OCI-LY1 (cell line): ENCODE results near the gene SIVA1.

Source experiments
- H2AFZ ChIP-seq: fragments of 200-600 bp; sonication (generic), shearing (Covaris generic); 2 replicates; pipeline ENCODE4 v1.6.0; 2014; ENCODE audit warnings: antibody characterized with exemption, mild to moderate bottlenecking, low read length
- H3F3A ChIP-seq: fragments of 200-600 bp; sonication (generic), shearing (Covaris generic); 2 replicates; pipeline ENCODE4 v1.6.0; 2014; ENCODE audit warnings: mild to moderate bottlenecking, antibody characterized with exemption, low read length, moderate library complexity; ENCODE audit not compliant: insufficient read depth
- H3K27ac ChIP-seq: fragments of 200-600 bp; sonication (generic); 2 replicates; pipeline ENCODE4 v1.5.1; 2014; ENCODE audit warnings: low read length, mixed run types, mild to moderate bottlenecking, low read depth; ENCODE audit not compliant: poor library complexity, severe bottlenecking
- H3K27me3 ChIP-seq: fragments of 200-600 bp; sonication (generic); 2 replicates; pipeline ENCODE4 v1.6.0; 2014; ENCODE audit warnings: antibody characterized with exemption, mild to moderate bottlenecking, low read length, moderate library complexity; ENCODE audit not compliant: insufficient read depth
- H3K36me3 ChIP-seq: fragments of 200-600 bp; sonication (generic); 2 replicates; pipeline ENCODE4 v1.6.1; 2014; ENCODE audit warnings: mild to moderate bottlenecking, antibody characterized with exemption, low read length, moderate library complexity, mixed read lengths; ENCODE audit not compliant: insufficient read depth
- H3K4me1 ChIP-seq: fragments of 200-600 bp; sonication (generic); 2 replicates; pipeline ENCODE4 v1.5.1; 2014; ENCODE audit warnings: mild to moderate bottlenecking, low read length, moderate library complexity; ENCODE audit not compliant: insufficient read depth, severe bottlenecking
- H3K4me2 ChIP-seq: fragments of 200-600 bp; sonication (generic), shearing (Covaris generic); 2 replicates; pipeline ENCODE4 v1.6.1; 2014; ENCODE audit warnings: low read length
- H3K4me3 ChIP-seq: fragments of 200-600 bp; sonication (generic); 2 replicates; pipeline ENCODE4 v1.5.1; 2014; ENCODE audit warnings: low read length, low read depth, mild to moderate bottlenecking, mixed read lengths; ENCODE audit not compliant: poor library complexity, severe bottlenecking
- H3K79me2 ChIP-seq: fragments of 200-600 bp; shearing (Covaris generic); 2 replicates; pipeline ENCODE4 v1.6.1; 2016; ENCODE audit warnings: mixed run types, low read length, mixed read lengths; ENCODE audit not compliant: insufficient read depth
- H3K9ac ChIP-seq: fragments of 200-600 bp; sonication (generic), shearing (Covaris generic); 2 replicates; pipeline ENCODE4 v1.6.1; 2014; ENCODE audit warnings: mild to moderate bottlenecking, low read length, mixed read lengths
- H3K9me2 ChIP-seq: fragments of 200-600 bp; sonication (generic), shearing (Covaris generic); 2 replicates; pipeline ENCODE4 v1.6.1; 2014; ENCODE audit warnings: low read depth, mild to moderate bottlenecking, low read length, mixed read lengths
- H3K9me3 ChIP-seq: fragments of 200-600 bp; shearing (Covaris generic); 2 replicates; pipeline ENCODE4 v1.6.1; 2014; ENCODE audit warnings: low read length, mixed read lengths
- H4K20me1 ChIP-seq: fragments of 200-600 bp; sonication (generic), shearing (Covaris generic); 2 replicates; pipeline ENCODE4 v1.6.0; 2016; ENCODE audit warnings: mild to moderate bottlenecking, low read length; ENCODE audit not compliant: insufficient read depth
- CTCF ChIP-seq: fragments of 200-600 bp; sonication (generic), shearing (Covaris generic); IDR thresholded peaks from 2 replicates; pipeline ENCODE4 v1.5.1; 2017; ENCODE audit warnings: mild to moderate bottlenecking, antibody characterized with exemption, low read length, moderate library complexity, mixed read lengths
- EZH2 ChIP-seq: fragments of 200-600 bp; sonication (generic), shearing (Covaris generic); IDR thresholded peaks from 2 replicates; pipeline ENCODE4 v1.8.0; 2017; ENCODE audit warnings: borderline replicate concordance, mixed run types, mild to moderate bottlenecking, antibody characterized with exemption, low read length, moderate library complexity, mixed read lengths

The SIVA1 gene

GRCh38 chr14:104770072-104770579 lies 17.2 kb downstream of the SIVA1 start:
- Histone ChIP-seq H3K4me3 (no peak overlapping the region), H3K9me3 (peaks cover 15% of the 10 kb centered on the region), H3K9me2 (no peaks in the 10 kb centered on the region), H3K79me2 (no peaks in the 10 kb centered on the region), H4K20me1 (no peaks in the 10 kb centered on the region), H3K27ac (no peak overlapping the region), H3K36me3 (peaks cover 53% of the 10 kb centered on the region), H3F3A (no peaks in the 10 kb centered on the region), H2AFZ (no peak overlapping the region), H3K27me3 (no peaks in the 10 kb centered on the region), H3K4me2 (no peak overlapping the region), H3K9ac (no peak overlapping the region), H3K4me1 (no peaks in the 10 kb centered on the region)
- no peak for TF ChIP-seq CTCF
- no peak for TF ChIP-seq EZH2

- Histone ChIP-seq H4K20me1 (no peaks in the 10 kb centered on the region), H3K4me2 (no peak overlapping the region), H3K9me3 (peaks cover 13% of the 10 kb centered on the region), H3K27ac (no peak overlapping the region), H3K4me3 (no peak overlapping the region), H3K4me1 (no peaks in the 10 kb centered on the region), H3K9ac (no peak overlapping the region), H3K79me2 (no peaks in the 10 kb centered on the region), H3K9me2 (no peaks in the 10 kb centered on the region), H3F3A (no peaks in the 10 kb centered on the region), H3K36me3 (peaks cover 50% of the 10 kb centered on the region), H3K27me3 (no peaks in the 10 kb centered on the region), H2AFZ (no peak overlapping the region)
- TF ChIP-seq EZH2 (no peak), CTCF (peak; percentile 58)
Measured at GRCh38 chr14:104770851-104771272, 17.9 kb downstream of the SIVA1 start.

DNA sequence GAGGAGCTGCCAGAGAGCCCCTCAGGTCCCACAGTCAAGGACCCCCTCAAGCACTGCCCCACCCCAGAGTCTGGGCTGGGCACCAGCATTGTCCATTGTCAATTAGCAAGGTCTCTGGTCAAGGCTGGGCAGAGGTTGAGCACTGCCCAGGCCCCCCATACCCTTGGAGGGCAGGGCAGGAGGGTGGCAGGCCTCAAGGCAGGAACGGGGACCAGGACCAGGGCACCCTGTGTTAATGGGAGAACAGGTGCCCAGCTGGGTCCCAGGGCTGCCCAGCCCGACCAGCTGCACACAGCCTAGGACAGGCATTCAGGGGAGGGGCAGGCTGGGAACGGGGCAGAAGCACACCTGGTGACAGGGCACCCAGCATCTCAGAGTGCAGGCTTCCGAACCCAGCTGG lies 18.4 kb downstream of the SIVA1 start:
- Histone ChIP-seq H2AFZ (no peak overlapping the region), H3K9me3 (peaks cover 9% of the 10 kb centered on the region), H3K4me3 (no peak overlapping the region), H3K36me3 (peaks cover 54% of the 10 kb centered on the region), H3K79me2 (no peaks in the 10 kb centered on the region), H3K4me2 (no peak overlapping the region), H3K9ac (no peak overlapping the region), H3F3A (no peaks in the 10 kb centered on the region), H4K20me1 (no peaks in the 10 kb centered on the region), H3K27me3 (no peaks in the 10 kb centered on the region), H3K9me2 (no peaks in the 10 kb centered on the region), H3K4me1 (no peaks in the 10 kb centered on the region), H3K27ac (no peak overlapping the region)
- TF ChIP-seq CTCF: no peak
- TF ChIP-seq EZH2: no peak
